Thyroid gland (tissue), 4 donors: ENCODE data around the gene NBPF12.
"Not testable (repeated sequence)": the region's sequence is repeated elsewhere in the genome, so short reads cannot be mapped to it uniquely, and the experiment has no call there.

Experiments used
- CTCF ChIP-seq, 6 experiments: fragments of 200-600 bp in 3 of 6; fragments of 450-650 bp in 3 of 6; sonication (generic) in 3 of 6; IDR thresholded peaks; one replicate each; pipeline ENCODE4 v1.5.1; 2016 to 2019; ENCODE audit warnings: antibody characterized with exemption in 6 of 6, mild to moderate bottlenecking in 2 of 6, inconsistent platforms in 1 of 6, moderate library complexity in 1 of 6
- POLR2A ChIP-seq, 2 donors: fragments of 450-650 bp; IDR thresholded peaks; one replicate each; pipeline ENCODE4 v1.6.1; 2017; ENCODE audit warnings: antibody characterized with exemption in 2 of 2, mild to moderate bottlenecking in 2 of 2, moderate library complexity in 1 of 2

GRCh38 chr1:146966351-146966750, 28.2 kb downstream of the NBPF12 start:
- TF ChIP-seq CTCF (IDR thresholded peaks at IDR 0.05), result peak in 1 of 6 experiments; percentile 33
- not testable (repeated sequence) for TF ChIP-seq POLR2A (IDR thresholded peaks at IDR 0.05)
